Tibial nerve (tissue), 3 donors: ENCODE results near the gene CHKB.

Experiments used
- POLR2A ChIP-seq, 2 donors: fragments of 450-650 bp; IDR thresholded peaks; one replicate each; pipeline ENCODE4 v1.6.1; 2017; ENCODE audit warnings: antibody characterized with exemption in 2 of 2, mild to moderate bottlenecking in 2 of 2, moderate library complexity in 2 of 2
- TF ChIP-seq, protein P1 (sequence below), 5 experiments: fragments of 200-600 bp in 3 of 5; fragments of 450-650 bp in 2 of 5; sonication (generic) in 3 of 5; IDR thresholded peaks; one replicate each; pipeline ENCODE4 v1.5.1; 2016 to 2019; ENCODE audit warnings: antibody characterized with exemption in 5 of 5, mild to moderate bottlenecking in 3 of 5, moderate library complexity in 2 of 5

DNA sequence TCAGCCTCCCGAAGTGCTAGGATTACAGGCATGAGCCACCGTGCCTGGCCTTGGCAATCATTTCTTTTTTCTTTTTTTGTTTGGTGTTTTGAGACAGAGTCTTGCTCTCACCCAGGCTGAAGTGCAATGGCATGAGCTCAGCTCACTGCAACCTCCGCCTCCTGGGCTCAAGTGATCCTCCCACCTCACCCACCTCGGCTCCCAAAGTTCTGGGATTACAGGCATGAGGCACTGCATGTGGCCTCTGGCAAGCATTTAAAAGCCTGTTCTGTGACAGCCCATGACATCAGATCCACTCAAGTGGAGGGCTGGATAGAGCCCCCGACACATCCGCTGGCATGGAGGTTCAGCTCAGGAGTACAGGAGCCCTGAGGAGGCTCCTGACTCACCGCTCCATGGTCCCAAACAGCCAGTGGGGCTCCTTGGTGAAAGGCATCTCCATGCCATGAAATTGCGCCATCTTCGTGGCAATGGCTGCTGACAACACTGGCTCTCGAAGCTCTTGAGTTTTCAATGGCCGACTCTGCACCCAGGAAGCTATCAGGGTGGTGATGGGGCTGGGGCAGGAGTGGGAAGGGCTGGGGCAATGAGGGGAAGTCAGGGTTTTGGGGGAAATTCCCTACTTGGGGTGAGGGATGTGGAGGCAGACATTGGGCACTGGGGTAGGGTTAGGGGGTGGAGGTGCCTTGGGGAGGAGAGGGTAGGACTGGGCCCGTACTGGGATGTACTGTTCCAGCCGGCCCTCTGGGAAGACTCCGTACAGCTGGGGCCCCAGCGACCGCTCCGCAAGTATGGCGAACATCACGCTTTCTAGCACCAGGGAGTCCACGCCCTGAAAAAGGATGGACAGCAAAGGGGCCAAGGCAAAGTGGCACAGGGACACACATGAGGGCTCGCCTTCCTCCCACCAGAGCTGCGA is 1.4 kb downstream of the CHKB start:
- TF ChIP-seq, protein P1, sequence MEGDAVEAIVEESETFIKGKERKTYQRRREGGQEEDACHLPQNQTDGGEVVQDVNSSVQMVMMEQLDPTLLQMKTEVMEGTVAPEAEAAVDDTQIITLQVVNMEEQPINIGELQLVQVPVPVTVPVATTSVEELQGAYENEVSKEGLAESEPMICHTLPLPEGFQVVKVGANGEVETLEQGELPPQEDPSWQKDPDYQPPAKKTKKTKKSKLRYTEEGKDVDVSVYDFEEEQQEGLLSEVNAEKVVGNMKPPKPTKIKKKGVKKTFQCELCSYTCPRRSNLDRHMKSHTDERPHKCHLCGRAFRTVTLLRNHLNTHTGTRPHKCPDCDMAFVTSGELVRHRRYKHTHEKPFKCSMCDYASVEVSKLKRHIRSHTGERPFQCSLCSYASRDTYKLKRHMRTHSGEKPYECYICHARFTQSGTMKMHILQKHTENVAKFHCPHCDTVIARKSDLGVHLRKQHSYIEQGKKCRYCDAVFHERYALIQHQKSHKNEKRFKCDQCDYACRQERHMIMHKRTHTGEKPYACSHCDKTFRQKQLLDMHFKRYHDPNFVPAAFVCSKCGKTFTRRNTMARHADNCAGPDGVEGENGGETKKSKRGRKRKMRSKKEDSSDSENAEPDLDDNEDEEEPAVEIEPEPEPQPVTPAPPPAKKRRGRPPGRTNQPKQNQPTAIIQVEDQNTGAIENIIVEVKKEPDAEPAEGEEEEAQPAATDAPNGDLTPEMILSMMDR (IDR thresholded peaks at IDR 0.05) = no peak
- TF ChIP-seq POLR2A (IDR thresholded peaks at IDR 0.05) = no peak
